G401.6 (cell line): Measurements from ENCODE around the gene HACE1.
A peak's percentile ranks its signal among the peaks of the same experiment; 100 is the strongest.
"Not testable (repeated sequence)": the region's sequence is repeated elsewhere in the genome, so short reads cannot be mapped to it uniquely, and the experiment has no call there.

ENCODE experiments used
- FAIRE-seq: peaks from 2 replicates; lab custom pipeline; 2012; peaks lifted over from hg19 to GRCh38; lab: Jason Lieb, UNC

The HACE1 gene

GRCh38 chr6:104829183-104829958, 30.3 kb downstream of the HACE1 start:
- FAIRE-seq = no peak

DNA sequence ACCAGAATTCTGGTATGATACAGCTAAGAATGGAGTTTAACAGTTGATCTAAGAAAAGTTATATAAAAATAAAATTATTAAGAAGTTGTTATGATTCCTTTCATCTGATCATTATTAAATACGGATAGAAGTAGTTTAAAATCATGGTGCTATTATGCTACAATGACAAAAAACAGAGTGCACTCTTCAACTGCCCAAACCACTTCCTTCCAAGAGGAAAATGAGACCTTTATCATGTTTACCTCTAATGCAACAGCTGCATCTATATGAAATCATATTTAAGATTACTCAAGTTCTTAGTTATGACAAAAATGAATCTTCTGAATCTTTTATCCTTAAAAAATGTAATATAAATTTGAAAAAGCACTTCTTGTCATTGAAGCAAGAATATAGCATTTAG, 31.2 kb downstream of the HACE1 start:
- FAIRE-seq = no peak

GRCh38 chr6:104820820-104821219, 38.9 kb downstream of the HACE1 start:
- FAIRE-seq = not testable (repeated sequence)

DNA sequence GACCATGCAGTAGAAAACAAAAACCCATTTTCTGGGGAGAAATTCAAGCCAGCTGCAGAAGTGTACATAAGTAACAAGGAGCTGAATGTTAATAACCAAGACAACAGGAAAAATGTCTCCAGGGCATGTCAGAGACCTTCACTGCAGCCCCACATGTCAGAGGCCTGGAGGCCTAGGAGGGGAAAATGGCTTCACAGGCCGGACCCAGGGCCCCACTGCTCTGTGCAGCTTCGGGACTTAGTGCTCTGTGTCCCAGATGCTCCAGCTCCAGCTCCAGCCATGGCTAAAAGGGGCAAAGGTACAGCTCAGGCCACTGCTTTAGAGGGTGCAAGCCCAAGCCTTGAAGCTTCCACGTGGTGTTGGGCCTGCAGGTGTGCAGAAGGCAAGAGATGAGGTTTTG, 43.6 kb downstream of the HACE1 start:
- FAIRE-seq = no peak

DNA sequence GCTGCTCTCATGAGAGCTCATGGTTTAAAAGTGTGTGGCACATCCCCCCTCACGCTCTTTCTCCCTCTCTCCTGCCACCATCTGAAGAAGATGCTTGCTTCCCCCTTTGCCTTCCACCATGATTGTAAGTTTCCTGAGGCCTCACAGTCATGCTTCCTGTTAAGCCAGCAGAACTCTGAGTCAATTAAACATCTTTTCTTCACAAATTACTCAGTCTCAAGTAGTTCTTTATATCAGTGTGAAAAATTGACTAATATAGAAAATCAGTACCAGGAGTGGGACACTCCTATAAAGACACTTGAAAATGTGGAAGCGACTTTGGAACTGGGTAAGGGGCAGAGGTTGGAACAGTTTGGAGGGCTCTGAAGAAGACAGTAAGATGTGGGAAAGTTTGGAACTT, 45.0 kb downstream of the HACE1 start:
- no peak for FAIRE-seq

DNA sequence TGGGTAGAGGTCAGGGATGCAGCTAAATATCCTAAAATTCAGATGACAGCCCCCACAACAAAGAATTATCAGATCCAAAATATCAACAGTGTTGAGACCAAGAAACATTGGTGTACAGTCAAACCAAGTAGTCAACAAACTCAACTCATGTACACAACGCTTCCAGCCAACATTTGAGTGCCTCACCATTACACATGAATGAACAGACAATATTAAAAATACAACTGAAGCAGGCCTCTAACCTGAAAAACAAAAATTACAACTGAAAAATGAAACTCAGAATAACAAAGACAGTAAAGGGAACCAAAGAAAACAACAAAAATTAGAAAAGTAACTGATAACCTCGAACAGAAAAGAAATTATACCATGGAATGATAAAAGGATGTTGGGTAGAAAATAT, 46.2 kb downstream of the HACE1 start:
- no peak for FAIRE-seq

GRCh38 chr6:104809116-104809515, 50.6 kb downstream of the HACE1 start:
- no peak for FAIRE-seq

DNA sequence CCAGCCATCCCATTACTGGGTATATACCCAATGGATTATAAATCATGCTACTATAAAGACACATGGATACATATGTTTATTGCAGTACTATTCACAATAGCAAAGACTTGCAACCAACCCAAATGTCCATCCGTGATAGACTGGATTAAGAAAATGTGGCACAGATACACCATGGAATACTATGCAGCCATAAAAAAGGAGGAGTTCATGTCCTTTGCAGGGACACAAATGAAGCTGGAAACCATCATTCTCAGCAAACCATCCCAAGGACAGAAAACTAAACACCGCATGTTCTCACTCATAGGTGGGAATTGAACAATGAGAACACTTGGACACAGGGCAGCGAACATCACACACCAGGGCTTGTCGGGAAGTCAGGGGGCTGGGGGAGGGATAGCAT, 54.4 kb downstream of the HACE1 start:
- FAIRE-seq = not testable (repeated sequence)

GRCh38 chr6:104799134-104799657, 60.5 kb downstream of the HACE1 start:
- FAIRE-seq = no peak

GRCh38 chr6:104796031-104796785, 63.5 kb downstream of the HACE1 start:
- FAIRE-seq = no peak

- FAIRE-seq = no peak
These were observed 64.4 kb downstream of the HACE1 start for GRCh38 chr6:104795363-104795762.

DNA sequence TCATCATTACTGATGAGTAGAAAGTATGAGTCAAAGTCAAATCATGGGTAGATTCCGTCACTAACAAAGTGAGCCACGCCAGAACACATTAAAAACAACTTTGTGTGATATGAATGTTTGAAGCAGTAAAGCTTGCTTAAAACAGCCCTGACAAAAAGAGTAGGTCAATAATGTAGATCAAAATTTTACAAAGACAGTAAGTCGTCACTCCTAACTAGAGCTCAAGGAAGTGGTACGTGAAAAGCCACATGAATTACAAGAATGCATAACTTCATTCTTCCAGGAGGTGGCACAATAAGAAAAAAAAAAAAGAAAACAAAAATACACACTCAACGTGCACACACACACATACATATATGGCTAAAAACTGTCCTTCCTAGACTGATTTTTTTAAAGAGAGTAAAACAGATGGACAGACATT, 69.9 kb downstream of the HACE1 start:
- FAIRE-seq = peak; percentile 97

GRCh38 chr6:104788400-104788799, 71.3 kb downstream of the HACE1 start:
- no peak for FAIRE-seq

- FAIRE-seq = no peak
These were observed 72.4 kb downstream of the HACE1 start for GRCh38 chr6:104787305-104787704.

DNA sequence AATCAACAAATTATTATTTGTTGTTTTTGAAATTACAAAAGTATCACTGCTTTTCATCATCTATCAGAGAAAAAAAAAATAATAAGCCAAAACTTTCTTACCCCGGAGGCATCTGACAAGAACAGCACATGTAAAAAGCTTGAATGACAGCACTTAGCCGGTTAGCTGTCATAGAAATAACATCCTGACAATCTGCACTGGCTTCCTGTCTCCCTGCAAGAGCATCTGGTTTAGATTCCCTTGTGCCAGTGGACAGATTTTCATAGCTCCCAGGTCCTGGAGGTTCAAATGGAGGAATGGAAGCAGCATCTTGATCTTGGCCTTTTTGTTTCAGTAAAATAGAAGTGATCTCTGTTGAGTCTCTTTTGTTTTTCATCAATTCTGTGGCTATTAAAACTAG, 74.8 kb downstream of the HACE1 start:
- no peak for FAIRE-seq

DNA sequence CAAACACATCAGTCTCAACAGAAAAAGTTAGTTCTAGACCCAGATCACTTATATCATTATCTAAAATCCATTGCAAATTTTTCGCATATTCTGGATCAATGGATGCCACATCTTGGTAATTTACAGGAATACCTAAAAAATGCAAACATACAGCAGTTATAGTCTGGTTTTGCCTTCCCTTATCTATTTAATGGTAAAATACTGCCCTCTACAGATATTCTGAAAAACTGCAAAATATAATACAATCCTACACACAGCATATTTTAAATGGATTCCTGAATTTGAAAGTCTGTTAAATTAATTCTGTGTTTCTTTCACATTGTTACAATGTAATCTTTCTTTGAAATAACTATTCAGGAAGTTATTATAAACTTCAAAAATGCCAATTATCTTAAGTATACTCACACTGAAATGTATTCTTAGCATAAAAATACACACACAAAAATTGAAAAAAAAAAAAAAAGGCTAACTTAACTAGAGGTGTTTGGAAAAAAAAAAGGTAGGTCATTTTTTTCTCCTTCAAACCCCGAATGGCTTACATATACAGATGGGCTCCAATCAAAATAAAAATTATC, 88.4 kb downstream of the HACE1 start:
- FAIRE-seq = peak; percentile 98

- no peak for FAIRE-seq
These were observed 90.8 kb downstream of the HACE1 start for GRCh38 chr6:104768906-104769305.

- FAIRE-seq = no peak
These were observed 93.1 kb downstream of the HACE1 start for GRCh38 chr6:104766595-104766994.

DNA sequence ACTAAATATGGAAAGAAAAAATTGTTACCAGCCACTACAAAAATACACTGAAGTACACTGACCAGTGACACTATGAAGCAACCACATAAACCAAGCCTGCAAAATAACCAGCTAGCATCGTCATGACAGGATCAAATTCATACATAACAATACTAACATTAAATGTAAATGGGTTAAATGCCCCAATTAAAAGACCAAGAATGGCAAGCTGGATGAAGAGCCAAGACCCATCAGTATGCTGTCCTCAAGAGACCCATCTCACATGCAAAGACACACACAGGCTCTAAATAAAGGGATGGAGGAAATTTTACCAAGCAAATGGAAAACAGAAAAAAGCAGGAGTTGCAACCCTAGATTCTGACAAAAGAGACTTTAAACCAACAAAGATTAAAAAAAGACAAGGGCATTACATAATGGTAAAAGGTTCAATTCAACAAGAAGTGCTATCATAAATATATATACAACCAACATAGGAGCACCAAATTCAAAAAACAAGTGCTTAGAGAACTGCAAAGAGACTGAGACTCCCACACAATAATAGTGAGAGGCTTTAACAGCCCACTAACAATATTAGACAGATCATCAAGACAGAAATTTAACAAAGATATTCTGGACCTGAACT, 104.8 kb downstream of the HACE1 start:
- FAIRE-seq = no peak

DNA sequence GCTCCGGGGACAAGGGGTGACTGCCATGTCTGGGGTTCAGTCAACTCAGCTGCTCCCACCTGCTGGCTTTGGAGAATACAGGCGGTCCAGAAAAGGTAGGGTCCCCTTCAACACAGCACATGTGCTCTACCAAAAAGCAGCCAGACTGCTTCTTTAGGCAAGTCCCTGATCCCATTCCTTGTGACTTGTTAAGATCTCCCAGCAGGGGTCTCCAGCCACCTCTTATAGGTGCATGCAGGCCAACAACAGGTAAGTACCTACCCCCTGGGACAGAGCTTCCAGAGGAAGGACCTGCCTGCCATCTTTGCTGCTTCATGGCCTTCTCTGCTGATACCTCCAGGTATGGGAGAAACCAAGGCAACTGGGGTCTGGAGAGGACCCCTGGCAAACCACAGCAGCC, 106.5 kb downstream of the HACE1 start:
- FAIRE-seq = no peak

- FAIRE-seq = no peak
These were observed 109.3 kb downstream of the HACE1 start for GRCh38 chr6:104750449-104750848.

DNA sequence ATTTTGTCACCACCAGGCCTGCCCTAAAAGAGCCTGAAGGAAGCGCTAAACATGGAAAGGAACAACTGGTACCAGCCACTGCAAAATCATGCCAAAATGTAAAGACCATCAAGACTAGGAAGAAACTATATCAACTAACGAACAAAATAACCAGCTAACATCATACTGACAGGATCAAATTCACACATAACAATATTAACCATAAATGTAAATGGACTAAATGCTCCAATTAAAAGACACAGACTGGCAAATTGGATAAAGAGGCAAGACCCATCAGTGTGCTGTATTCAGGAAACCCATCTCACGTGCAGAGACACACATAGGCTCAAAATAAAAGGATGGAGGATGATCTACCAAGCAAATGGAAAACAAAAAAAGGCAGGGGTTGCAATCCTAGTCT, 120.6 kb downstream of the HACE1 start:
- not testable (repeated sequence) for FAIRE-seq

- not testable (repeated sequence) for FAIRE-seq
These were observed 122.2 kb downstream of the HACE1 start for GRCh38 chr6:104737567-104737966.
